ENCODE results near the gene AP1S1.
"Not testable (repeated sequence)": the region's sequence is repeated elsewhere in the genome, so short reads cannot be mapped to it uniquely, and the experiment has no call there.

The AP1S1 gene

GRCh38 chr7:101125989-101126650 is 28.2 kb upstream of the AP1S1 start:
- no peak for DNase-seq

GRCh38 chr7:101126651-101127459 is 27.4 kb upstream of the AP1S1 start, which contains the start of gene SERPINE1:
Gene SERPINE1 (plus strand): TSS chr7:101127104. CDS start chr7:101128394, 1,290 bp downstream.
- DNase-seq = peak; percentile 81

- no peak for DNase-seq
Observed at GRCh38 chr7:101127460-101128039, 26.7 kb upstream of the AP1S1 start.

GRCh38 chr7:101128040-101128834 is 26.0 kb upstream of the AP1S1 start:
- no peak for DNase-seq

DNA sequence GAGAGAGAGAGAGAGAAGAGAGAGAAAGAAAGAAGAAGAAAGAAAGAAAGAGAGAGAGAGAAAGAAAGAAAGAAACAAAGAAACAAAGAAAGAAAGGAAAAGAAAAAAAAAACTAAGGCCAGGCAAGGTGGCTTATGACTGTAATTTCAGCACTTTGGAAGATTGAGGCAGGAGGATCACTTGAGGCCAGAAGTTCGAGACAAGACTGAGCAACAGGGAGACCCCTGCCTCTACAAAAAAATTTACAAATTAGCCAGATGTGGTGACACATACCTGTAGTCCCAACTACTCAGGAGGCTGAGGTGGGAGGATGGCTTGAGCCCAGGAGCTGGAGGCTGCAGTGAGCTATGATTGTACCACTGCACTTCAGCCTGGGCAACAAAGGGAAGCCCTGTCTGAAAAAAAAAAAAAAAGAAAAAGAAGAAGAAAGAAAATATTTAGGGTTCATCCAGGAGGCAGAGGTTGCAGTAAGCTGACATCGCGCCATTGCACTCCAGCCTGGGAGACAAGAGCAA is 24.6 kb upstream of the AP1S1 start:
- no peak for DNase-seq

- DNase-seq = not testable (repeated sequence)
Observed at GRCh38 chr7:101132626-101133600, 21.4 kb upstream of the AP1S1 start.

DNA sequence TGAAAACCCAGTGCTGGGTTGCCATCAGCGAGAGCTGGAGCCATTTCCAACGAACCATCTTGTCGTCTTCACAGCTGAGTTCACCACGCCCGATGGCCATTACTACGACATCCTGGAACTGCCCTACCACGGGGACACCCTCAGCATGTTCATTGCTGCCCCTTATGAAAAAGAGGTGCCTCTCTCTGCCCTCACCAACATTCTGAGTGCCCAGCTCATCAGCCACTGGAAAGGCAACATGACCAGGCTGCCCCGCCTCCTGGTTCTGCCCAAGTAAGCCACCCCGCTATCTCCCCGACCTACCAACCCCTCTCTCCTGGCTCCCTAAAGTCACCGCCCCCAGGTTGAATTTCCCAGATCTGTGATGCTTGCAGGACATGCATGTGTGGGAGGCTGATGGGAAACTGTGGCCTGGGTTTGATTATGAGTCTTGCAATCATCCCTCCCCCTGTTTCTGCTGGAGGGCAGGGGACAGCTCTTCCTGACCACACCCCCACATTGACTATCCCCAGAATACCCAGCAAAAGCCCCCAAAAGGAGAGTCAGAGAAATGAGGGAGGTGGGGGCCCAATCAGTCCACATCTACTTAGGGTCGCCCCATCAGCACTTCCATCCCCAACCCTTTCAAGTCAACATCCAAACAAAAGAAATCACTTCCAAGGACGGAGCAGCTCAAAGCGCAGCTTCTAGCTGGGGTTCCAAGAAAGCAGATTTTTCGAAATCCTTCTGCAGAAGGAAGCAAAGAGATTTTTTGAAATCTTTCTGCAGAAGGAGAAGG is 20.5 kb upstream of the AP1S1 start:
- DNase-seq = peak; percentile 80

- DNase-seq = peak; percentile 80
Observed at GRCh38 chr7:101134399-101134980, 19.8 kb upstream of the AP1S1 start.

DNA sequence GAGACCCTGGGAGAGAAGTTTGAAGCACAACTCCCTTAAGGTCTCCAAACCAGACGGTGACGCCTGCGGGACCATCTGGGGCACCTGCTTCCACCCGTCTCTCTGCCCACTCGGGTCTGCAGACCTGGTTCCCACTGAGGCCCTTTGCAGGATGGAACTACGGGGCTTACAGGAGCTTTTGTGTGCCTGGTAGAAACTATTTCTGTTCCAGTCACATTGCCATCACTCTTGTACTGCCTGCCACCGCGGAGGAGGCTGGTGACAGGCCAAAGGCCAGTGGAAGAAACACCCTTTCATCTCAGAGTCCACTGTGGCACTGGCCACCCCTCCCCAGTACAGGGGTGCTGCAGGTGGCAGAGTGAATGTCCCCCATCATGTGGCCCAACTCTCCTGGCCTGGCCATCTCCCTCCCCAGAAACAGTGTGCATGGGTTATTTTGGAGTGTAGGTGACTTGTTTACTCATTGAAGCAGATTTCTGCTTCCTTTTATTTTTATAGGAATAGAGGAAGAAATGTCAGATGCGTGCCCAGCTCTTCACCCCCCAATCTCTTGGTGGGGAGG is 16.5 kb upstream of the AP1S1 start:
- DNase-seq = no peak

- DNase-seq = peak; percentile 81
Observed at GRCh38 chr7:101138213-101138870, 15.9 kb upstream of the AP1S1 start.

DNA sequence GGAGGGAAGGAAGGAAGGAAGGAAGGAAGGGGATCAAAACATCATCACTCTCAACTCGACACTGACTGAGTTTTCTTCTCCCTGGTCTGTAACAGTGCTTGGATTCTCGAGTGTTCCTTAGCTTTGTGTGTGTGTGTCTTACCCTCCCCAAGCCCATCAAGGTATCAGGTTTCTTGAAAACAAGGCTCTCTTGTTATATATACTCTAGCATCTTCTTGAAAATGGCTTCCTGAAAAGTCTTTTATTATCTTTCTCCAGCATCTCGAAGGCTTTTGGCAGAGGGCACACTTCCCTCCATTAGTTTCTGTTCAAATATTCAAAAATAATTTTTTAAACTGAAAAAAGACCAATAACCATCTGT is 14.0 kb upstream of the AP1S1 start:
- no peak for DNase-seq

DNA sequence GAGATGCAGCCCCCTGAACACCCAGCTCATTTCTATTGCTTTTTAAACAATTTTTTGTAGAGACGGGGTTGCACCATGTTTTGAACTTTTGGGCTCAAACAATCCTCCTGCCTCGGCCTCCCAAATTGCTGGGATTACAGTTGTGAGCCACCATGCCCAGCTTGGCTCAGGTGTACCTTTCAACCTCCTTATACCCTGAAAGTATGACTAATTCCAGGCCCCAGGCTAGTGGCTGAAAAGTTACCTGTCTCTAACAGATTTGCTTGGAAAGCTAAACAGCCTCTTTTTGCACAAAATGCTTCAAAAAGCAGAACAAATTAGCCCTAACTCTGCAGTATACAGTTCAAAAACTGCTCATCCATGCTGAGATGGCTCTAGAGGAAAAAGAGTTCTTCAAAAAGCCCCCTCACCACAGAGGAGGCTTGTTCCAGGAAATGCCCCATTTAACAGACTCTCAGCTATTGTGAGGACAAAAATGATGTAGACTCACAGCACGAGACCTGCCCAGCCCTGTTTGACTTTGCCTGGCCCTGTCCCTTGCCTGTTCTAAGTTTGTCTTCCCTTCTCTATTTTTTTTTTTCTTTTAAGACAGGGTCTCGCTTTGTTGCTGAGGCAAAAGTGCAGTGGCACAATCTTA is 13.4 kb upstream of the AP1S1 start:
- DNase-seq = no peak

GRCh38 chr7:101151908-101152651 is 2.2 kb upstream of the AP1S1 start:
- no peak for DNase-seq

GRCh38 chr7:101154693-101155102 is 422 bp downstream of the AP1S1 start:
- DNase-seq = no peak

GRCh38 chr7:101155303-101155702 is 1.0 kb downstream of the AP1S1 start:
- DNase-seq = no peak

GRCh38 chr7:101156277-101156676 is 2.0 kb downstream of the AP1S1 start:
- no peak for DNase-seq

- no peak for DNase-seq
Observed at GRCh38 chr7:101156866-101157589, 2.8 kb downstream of the AP1S1 start.
